ENCODE data around the gene SDK2. TPM values are rescaled to one million over a fixed set of nuclear protein-coding genes. Genes with fewer than 3 reads are reported as not detected.

Gene SDK2
- polyA plus RNA-seq, 1 of the 3 experiments (the other 2 are of a cell fraction), result 0.02 TPM

GRCh38 chr17:73492821-73493814, 151.1 kb downstream of the SDK2 start (continued):
- TF ChIP-seq SIN3A (IDR thresholded peaks at IDR 0.05; ENCODE audit: borderline replicate concordance, low read depth, low read length), result no peak
- peak; percentile 49 for TF ChIP-seq CHD2 (IDR thresholded peaks at IDR 0.05; ENCODE audit: low read length, partially characterized antibody)
- TF ChIP-seq, protein P1, sequence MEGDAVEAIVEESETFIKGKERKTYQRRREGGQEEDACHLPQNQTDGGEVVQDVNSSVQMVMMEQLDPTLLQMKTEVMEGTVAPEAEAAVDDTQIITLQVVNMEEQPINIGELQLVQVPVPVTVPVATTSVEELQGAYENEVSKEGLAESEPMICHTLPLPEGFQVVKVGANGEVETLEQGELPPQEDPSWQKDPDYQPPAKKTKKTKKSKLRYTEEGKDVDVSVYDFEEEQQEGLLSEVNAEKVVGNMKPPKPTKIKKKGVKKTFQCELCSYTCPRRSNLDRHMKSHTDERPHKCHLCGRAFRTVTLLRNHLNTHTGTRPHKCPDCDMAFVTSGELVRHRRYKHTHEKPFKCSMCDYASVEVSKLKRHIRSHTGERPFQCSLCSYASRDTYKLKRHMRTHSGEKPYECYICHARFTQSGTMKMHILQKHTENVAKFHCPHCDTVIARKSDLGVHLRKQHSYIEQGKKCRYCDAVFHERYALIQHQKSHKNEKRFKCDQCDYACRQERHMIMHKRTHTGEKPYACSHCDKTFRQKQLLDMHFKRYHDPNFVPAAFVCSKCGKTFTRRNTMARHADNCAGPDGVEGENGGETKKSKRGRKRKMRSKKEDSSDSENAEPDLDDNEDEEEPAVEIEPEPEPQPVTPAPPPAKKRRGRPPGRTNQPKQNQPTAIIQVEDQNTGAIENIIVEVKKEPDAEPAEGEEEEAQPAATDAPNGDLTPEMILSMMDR (IDR thresholded peaks at IDR 0.05), result no peak
- TF ChIP-seq RCOR1 (IDR thresholded peaks at IDR 0.05; ENCODE audit: low read length), result peak; percentile 85; the same call in 1 of the 2 replicates
- peak; percentile 3 to 90; a peak in 2 of 4 replicates for TF ChIP-seq EP300 (IDR thresholded peaks at IDR 0.05; ENCODE audit: borderline replicate concordance in 1 of 2, low read depth in 1 of 2, low read length in 1 of 2)
- TF ChIP-seq RXRA (IDR thresholded peaks at IDR 0.05; ENCODE audit: borderline replicate concordance, low read depth), result no peak
- TF ChIP-seq, protein P2, sequence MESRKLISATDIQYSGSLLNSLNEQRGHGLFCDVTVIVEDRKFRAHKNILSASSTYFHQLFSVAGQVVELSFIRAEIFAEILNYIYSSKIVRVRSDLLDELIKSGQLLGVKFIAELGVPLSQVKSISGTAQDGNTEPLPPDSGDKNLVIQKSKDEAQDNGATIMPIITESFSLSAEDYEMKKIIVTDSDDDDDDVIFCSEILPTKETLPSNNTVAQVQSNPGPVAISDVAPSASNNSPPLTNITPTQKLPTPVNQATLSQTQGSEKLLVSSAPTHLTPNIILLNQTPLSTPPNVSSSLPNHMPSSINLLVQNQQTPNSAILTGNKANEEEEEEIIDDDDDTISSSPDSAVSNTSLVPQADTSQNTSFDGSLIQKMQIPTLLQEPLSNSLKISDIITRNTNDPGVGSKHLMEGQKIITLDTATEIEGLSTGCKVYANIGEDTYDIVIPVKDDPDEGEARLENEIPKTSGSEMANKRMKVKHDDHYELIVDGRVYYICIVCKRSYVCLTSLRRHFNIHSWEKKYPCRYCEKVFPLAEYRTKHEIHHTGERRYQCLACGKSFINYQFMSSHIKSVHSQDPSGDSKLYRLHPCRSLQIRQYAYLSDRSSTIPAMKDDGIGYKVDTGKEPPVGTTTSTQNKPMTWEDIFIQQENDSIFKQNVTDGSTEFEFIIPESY (IDR thresholded peaks at IDR 0.05; ENCODE audit: borderline replicate concordance, low read depth), result no peak
- TF ChIP-seq FOXJ3 (CRISPR knock-in tag; IDR thresholded peaks at IDR 0.05), result peak; percentile 88
- no peak for TF ChIP-seq NRF1 (IDR thresholded peaks at IDR 0.05; ENCODE audit: low read depth, low read length)
- 0 out of 2 replicates have a peak, but pooled peaks have one; percentile 69 for TF ChIP-seq GATA2 (CRISPR knock-in tag; IDR thresholded peaks at IDR 0.05)
- no peak for TF ChIP-seq TEAD4 (IDR thresholded peaks at IDR 0.05; ENCODE audit: borderline replicate concordance, insufficient read depth)
- TF ChIP-seq SMC3 (IDR thresholded peaks at IDR 0.05; ENCODE audit: low read depth, low read length), result peak; percentile 17; the same call in 1 of the 2 replicates
- TF ChIP-seq MXI1 (IDR thresholded peaks at IDR 0.05; ENCODE audit: low read depth, low read length), result peak; percentile 59; the same call in 1 of the 2 replicates
- TF ChIP-seq YY1 (IDR thresholded peaks at IDR 0.05; ENCODE audit: low read depth), result no peak
- TF ChIP-seq TCF12 (IDR thresholded peaks at IDR 0.05), result 0 out of 2 replicates have a peak, but pooled peaks have one; percentile 21
- TF ChIP-seq POLR2AphosphoS5 (IDR thresholded peaks at IDR 0.05; ENCODE audit: low read depth, low read length), result no peak
- TF ChIP-seq MAX (IDR thresholded peaks at IDR 0.05; ENCODE audit: low read depth), result no peak
